HG02852 (cell line): ENCODE results near the gene MYRFL.
"Not testable (repeated sequence)": the region's sequence is repeated elsewhere in the genome, so short reads cannot be mapped to it uniquely, and the experiment has no call there.

Experiments used
- ATAC-seq: cut with Tn5 transposase; IDR thresholded peaks from one replicate; pipeline ENCODE4 v1.9.1; 2021; ENCODE audit warnings: mild to moderate bottlenecking, moderate library complexity; ENCODE audit not compliant: unreplicated experiment

MYRFL gene

GRCh38 chr12:69840727-69841126, 15.7 kb downstream of the MYRFL start:
- ATAC-seq: no peak

- no peak for ATAC-seq
These were observed 18.6 kb downstream of the MYRFL start for GRCh38 chr12:69843608-69844007.

- ATAC-seq: no peak
These were observed 19.4 kb downstream of the MYRFL start for GRCh38 chr12:69844416-69844815.

DNA sequence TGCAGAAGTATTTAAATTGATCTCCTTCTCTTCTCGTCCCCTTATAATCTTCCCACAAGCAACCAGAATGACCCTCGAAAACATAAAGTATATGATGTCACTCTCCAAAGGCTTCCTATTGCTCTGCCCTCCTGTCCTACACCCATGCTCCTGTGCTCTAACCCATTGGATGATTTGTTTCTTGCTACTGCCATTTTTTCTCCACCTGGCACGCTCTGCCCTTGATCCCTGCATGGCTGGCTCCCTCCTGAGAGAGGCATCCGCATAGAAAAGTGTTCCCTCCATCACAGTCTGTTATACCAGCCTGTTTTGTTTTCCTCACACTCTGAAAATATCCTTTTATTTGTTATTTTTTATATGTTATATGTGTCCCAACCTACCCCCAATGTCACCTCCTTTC, 19.8 kb downstream of the MYRFL start:
- ATAC-seq: no peak

- ATAC-seq: no peak
These were observed 21.9 kb downstream of the MYRFL start for GRCh38 chr12:69846976-69847375.

GRCh38 chr12:69851976-69852375, 26.9 kb downstream of the MYRFL start:
- no peak for ATAC-seq

GRCh38 chr12:69853176-69853961, 28.3 kb downstream of the MYRFL start:
- not testable (repeated sequence) for ATAC-seq

- ATAC-seq: no peak
These were observed 41.7 kb downstream of the MYRFL start for GRCh38 chr12:69866698-69867097.

DNA sequence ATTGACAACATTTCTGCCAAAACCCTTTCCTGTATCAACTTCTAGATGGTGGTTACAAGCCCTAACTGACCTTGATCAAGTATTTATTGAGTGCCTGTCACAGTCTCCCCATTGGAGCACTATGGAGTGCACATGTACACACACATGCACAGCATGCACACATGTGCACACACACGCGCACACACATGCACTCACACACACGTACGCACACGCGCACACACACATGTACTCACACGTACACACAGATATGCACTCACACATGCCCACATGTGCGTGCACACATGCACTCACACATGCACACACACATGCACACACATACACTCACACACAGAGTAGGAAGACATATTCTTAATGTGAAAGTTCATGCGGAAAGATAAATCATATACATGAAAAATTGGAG, 43.7 kb downstream of the MYRFL start:
- ATAC-seq: no peak

- ATAC-seq: no peak
These were observed 47.8 kb downstream of the MYRFL start for GRCh38 chr12:69872804-69873203.

GRCh38 chr12:69873429-69873828, 48.4 kb downstream of the MYRFL start:
- ATAC-seq: no peak

DNA sequence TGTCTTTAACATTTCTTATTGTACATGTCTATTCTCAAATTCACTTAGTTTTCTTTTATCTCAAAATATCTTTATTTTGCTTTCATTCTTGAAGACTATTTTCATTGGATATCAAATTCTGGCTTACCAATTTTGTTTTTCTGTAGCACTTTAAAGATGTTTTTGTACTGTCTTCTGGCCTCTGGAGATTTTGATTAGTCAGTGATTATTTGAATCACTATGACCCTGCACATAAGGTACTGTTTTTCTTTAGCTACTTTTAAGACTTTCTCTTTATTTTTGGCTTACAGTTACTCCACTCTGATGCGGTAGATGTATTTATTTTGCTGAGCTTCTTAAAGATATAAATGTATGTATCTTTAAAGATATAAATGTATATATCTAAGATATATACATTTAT, 49.6 kb downstream of the MYRFL start:
- no peak for ATAC-seq

DNA sequence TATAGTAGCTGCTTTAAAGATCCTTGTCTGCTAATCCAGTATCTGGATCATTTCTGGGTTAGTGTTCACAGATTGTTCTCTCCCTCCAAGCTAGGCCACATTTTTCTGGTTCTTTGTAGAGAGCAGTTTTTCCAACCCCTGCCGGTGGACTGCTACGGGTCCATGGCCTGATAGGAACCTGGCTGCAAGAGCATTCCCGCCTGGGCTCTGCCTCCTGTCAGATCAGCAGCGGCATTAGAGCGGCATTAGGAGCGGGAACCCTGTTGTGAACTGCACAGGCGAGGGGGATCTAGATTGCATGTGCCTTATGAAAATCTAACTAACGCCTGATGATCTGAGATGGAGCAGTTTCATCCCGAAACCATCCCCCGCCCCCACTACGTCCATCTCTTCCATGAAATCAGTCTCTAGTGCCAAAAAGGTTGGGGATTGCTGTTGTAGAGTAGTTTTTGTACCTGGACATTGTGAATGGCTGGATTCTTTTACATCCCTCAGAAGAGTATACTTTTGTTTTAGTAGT, 50.4 kb downstream of the MYRFL start:
- ATAC-seq: no peak

DNA sequence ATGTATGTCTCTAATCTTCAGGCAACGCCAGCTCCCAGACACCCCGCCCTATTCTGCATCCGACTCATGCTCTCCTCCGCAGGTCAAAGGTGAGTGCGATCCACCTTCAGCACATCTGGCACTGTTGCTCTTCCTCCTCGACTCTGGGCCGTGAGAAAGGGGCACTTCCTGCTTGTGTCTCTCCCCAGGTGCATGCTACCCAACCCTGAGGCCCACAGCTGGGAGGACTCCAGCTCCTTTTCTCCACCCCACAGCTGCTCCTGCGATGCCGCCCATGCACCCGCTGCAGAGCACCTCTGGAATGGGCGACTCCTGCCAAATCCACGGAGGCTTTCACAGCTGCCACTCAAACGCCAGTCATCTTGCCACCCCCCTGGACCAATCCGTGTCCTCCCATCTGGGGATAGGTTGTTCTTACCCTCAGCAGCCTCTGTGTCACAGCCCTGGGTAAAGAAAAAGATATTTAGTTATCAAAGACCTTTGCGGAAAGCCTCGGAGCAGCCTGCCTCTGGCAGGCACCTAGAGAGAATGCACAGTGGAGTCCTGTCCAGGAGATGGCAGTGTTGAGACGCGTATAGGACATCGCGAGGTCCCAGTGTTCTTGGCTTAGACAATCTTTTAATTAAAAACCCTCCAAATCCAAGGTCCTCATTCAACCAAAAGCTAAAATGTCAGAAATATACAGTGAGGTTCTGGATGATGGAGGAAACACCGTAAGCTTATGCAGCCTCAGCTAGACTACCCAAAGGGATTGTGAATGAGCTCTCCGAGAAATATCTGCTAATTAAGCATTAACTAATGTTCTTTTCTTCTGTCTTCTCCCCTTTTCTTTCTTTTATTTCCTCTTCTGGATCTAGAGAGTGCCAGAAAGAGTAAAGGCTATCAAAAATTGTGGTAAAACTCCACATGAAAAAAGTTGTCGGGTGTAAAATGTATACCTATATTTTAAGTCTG, 54.3 kb downstream of the MYRFL start:
- peak; percentile 97 for ATAC-seq

GRCh38 chr12:69880571-69880970, 55.5 kb downstream of the MYRFL start:
- ATAC-seq: no peak

DNA sequence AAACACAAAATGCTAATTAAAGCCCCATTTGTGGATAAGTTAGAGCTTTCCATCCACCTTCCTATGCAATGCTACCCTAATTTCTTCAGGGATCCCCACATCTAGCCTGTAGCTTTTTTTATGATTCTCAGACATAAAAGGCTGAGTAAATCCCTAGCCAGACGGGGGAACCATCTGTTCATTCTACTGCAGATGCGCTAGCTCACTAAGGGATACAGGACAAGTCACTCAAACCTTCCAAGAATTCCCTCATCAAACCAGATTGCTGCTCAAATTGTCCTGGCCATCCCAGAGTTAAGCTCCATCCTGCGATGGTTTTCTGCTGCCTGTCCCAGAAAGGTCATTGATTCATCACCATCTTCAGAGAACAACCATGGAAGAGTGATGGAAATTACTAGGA, 56.7 kb downstream of the MYRFL start:
- no peak for ATAC-seq

- ATAC-seq: no peak
These were observed 59.4 kb downstream of the MYRFL start for GRCh38 chr12:69884386-69884785.

DNA sequence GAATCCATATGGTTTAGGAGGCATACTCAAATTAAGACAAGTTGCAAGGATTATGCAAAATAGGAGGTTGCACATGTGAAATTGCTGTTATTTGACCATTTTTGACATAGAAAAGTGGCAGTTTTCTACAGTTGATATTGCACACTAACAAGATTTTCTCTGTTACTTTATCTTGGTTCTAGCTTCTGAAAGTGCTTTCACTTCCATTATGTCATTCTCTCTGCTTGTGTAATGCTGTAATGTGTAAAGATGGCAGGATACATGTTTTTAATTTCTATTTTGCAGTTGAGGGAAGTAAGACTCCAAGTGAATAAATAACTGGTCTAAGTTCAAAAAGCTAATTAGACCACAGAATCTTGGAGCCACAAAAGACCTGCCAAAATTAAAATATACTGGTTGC, 60.6 kb downstream of the MYRFL start:
- ATAC-seq: no peak

DNA sequence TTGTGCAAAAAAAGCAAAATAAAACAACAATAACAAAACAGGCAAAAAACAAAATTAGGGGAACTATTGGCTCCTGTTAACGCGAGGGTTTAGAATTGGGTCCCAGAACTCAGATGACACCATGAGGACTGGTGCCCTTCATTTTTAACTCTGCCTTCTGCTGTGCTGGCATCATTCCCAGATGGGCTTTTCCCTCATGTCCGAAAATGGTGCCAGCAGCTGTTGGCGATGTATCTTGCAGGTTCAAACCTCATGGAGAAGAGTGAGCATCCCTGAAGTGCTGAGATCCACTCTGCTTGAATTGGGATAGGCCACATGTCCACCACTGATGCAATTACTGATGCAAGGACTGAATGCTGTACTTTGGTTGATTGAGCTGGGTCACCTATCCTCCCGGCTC, 61.1 kb downstream of the MYRFL start:
- no peak for ATAC-seq

DNA sequence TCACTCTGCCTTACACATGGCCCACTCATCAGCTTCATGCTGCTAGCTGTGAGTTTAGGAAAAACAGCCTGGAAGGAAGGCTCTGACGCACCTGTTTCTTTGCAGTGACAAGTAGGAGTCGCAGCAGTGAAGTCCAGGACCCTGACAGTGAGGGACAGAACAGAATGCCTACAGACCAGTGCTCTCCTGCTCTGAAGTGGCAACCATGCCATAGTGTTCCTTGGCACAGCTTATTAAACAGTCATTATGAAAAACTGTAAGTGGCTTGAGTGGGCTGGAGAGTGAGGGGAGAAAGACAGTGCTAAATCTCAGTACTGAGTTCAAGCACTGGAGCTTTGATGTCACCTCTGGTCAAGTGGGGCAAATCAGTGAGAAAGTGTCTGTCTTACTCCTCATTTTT, 61.7 kb downstream of the MYRFL start:
- ATAC-seq: no peak

GRCh38 chr12:69888901-69889300, 63.9 kb downstream of the MYRFL start:
- ATAC-seq: no peak
